Psoas muscle (tissue), 8 donors: ENCODE data around the gene ZAR1L. TPM values are rescaled to one million over a fixed set of nuclear protein-coding genes. Genes with fewer than 3 reads are reported as not detected.

Experiments used
- ATAC-seq, 4 donors: fragments of 200-7000 bp; cut with Tn5 transposase; one replicate each; pipeline ENCODE4 v1.9.1; 2020; ENCODE audit warnings: moderate library complexity in 3 of 4, mild to moderate bottlenecking in 2 of 4
- DNase-seq, 2 donors: peaks; one replicate each; pipeline ENCODE4 v3.0.0-alpha.2; 2020
- H3K27ac ChIP-seq: fragments of 200-600 bp; one replicate; pipeline ENCODE4 v1.8.0; 2022
- H3K27me3 ChIP-seq, 3 donors: fragments of 200-600 bp in 1 of 3; one replicate each; pipeline versions ENCODE4 v1.6.1 to v1.8.0; 2013 to 2022; ENCODE audit warnings: low read length in 2 of 3, mild to moderate bottlenecking in 2 of 3, moderate library complexity in 1 of 3; ENCODE audit not compliant: insufficient read depth in 3 of 3
- H3K36me3 ChIP-seq, 2 donors: fragments of 200-600 bp in 1 of 2; one replicate each; pipeline versions ENCODE4 v1.6.1 to v1.8.0; 2013 to 2022; ENCODE audit warnings: low read depth in 1 of 2, mild to moderate bottlenecking in 1 of 2, moderate library complexity in 1 of 2; ENCODE audit not compliant: insufficient read depth in 1 of 2
- H3K4me1 ChIP-seq: fragments of 200-600 bp; one replicate; pipeline ENCODE4 v1.8.0; 2022
- H3K4me3 ChIP-seq: fragments of 200-600 bp; one replicate; pipeline ENCODE4 v1.8.0; 2022; ENCODE audit warnings: mild to moderate bottlenecking
- H3K9me3 ChIP-seq: fragments of 200-600 bp; one replicate; pipeline ENCODE4 v1.8.0; 2022
- CTCF ChIP-seq: fragments of 200-600 bp; IDR thresholded peaks from one replicate; pipeline ENCODE4 v1.8.0; 2022; ENCODE audit warnings: antibody characterized with exemption
- WGBS, 3 donors: extraction: QIAGEN DNeasy Blood & Tissue Kit; methylation state at CpG; one replicate each; pipeline versions ENCODE4 v1.1.6 to v1.1.7; 2013; 5-methylcytosine and 5-hydroxymethylcytosine counted together
- intact Hi-C, 2 donors: fragments of 100-400 bp; cut with DNase I; formaldehyde crosslinking; loops; one replicate each; pipeline versions ENCODE4 v1.11.0 to v1.14.2; 2022
- polyA plus RNA-seq, 3 donors: library from polyadenylated mRNA; stranded (reverse); fragments of 200-250 nt; gene quantifications; one replicate each; pipeline ENCODE4 v1.2.3, GENCODE V29; 2013
- total RNA-seq, 4 donors: library from RNA; stranded (reverse); fragmentation: NEBNext Ultra II Directional in 2 of 4; extraction: Animal tissue kit (Norgen Biotek cat#: 25700) in 2 of 4; gene quantifications; one replicate each; pipeline versions ENCODE4 v1.2.1 to v1.2.4, GENCODE V29; 2021 to 2023
- donor health status: healthy with polysubstance abuse.
- donor health status: DM: no; HTN: no; CAD: no; lungs with moderate emphysema.
- donor health status: Bipolar disorder and iron deficiency.
- donor health status: healthy.
- donor health status: DM: yes; HTN: yes; CAD: no.
- donor health status: DM: no; HTN: no; CAD: no.
- donor health status: DM: no; HTN: no; CAD: no.
- donor health status: DM: yes; HTN: yes; CAD: no.

ZAR1L gene
- total and polyA plus RNA-seq, 7 donors = not detected

GRCh38 chr13:32347651-32348050 lies 32.5 kb upstream of the ZAR1L start:
- ATAC-seq = no peak
- Histone ChIP-seq H3K4me1 (no peaks in the 10 kb centered on the region), H3K9me3 (no peaks in the 10 kb centered on the region), H3K4me3 (no peak overlapping the region), H3K27ac (no peak overlapping the region), H3K27me3 (no peaks in the 10 kb centered on the region), H3K36me3 (no peaks in the 10 kb centered on the region)
- intact Hi-C loops = no loop called here
- 62 to 100% (median 97%) methylated on average over 1 of the region's 1 CpG for WGBS, 3 donors
- TF ChIP-seq CTCF = no peak
- no peak for DNase-seq

- intact Hi-C loops = no loop called here
- no peak overlapping the region for H3K27ac ChIP-seq
- no peaks in the 10 kb centered on the region for H3K36me3 ChIP-seq
- 90 to 98% (median 96%) methylated on average over 3 of the region's 3 CpGs for WGBS, 3 donors
- ATAC-seq = no peak
- DNase-seq = no peak
- H3K27me3 ChIP-seq = no peaks in the 10 kb centered on the region
- H3K4me3 ChIP-seq = no peak overlapping the region
- no peaks in the 10 kb centered on the region for H3K9me3 ChIP-seq
- no peak for TF ChIP-seq CTCF
- H3K4me1 ChIP-seq = no peaks in the 10 kb centered on the region
Observed at GRCh38 chr13:32340914-32341313, 25.8 kb upstream of the ZAR1L start.

- no peaks in the 10 kb centered on the region for H3K27me3 ChIP-seq
- H3K4me3 ChIP-seq = no peak overlapping the region
- no peak overlapping the region for H3K27ac ChIP-seq
- TF ChIP-seq CTCF = no peak
- no peak for ATAC-seq
- no peaks in the 10 kb centered on the region for H3K36me3 ChIP-seq
- no peaks in the 10 kb centered on the region for H3K9me3 ChIP-seq
- 92 to 97% (median 96%) methylated on average over 2 of the region's 2 CpGs for WGBS, 3 donors
- intact Hi-C loops = no loop called here
- DNase-seq = no peak
- H3K4me1 ChIP-seq = no peaks in the 10 kb centered on the region
Observed at GRCh38 chr13:32334671-32335070, 19.5 kb upstream of the ZAR1L start.

- H3K36me3 ChIP-seq = no peaks in the 10 kb centered on the region
- H3K27me3 ChIP-seq = no peaks in the 10 kb centered on the region
- ATAC-seq = no peak
- no peaks in the 10 kb centered on the region for H3K9me3 ChIP-seq
- H3K4me3 ChIP-seq = no peak overlapping the region
- DNase-seq = no peak
- H3K27ac ChIP-seq = no peak overlapping the region
- intact Hi-C loops = no loop called here
- no peaks in the 10 kb centered on the region for H3K4me1 ChIP-seq
- no peak for TF ChIP-seq CTCF
- 92 to 96% (median 96%) methylated on average over 2 of the region's 2 CpGs for WGBS, 3 donors
Observed at GRCh38 chr13:32330441-32330840, 15.3 kb upstream of the ZAR1L start.

GRCh38 chr13:32323912-32324311 lies 8.7 kb upstream of the ZAR1L start:
- Histone ChIP-seq H3K4me1 (no peaks in the 10 kb centered on the region), H3K27ac (no peak overlapping the region), H3K27me3 (no peaks in the 10 kb centered on the region), H3K4me3 (no peak overlapping the region), H3K36me3 (no peaks in the 10 kb centered on the region), H3K9me3 (no peaks in the 10 kb centered on the region)
- no peak for DNase-seq
- no peak for ATAC-seq
- intact Hi-C loops = no loop called here
- TF ChIP-seq CTCF = no peak
